VCaP (cell line): ENCODE measurements around the gene TUBB3.
"Not testable (repeated sequence)": the region's sequence is repeated elsewhere in the genome, so short reads cannot be mapped to it uniquely, and the experiment has no call there.

Experiments used
- H3K27ac ChIP-seq: fragments of 450-650 bp; 2 replicates; pipeline ENCODE4 v1.5.1; 2017
- TF ChIP-seq, protein P1 (sequence below): fragments of 450-650 bp; conservative IDR thresholded peaks from 2 replicates; pipeline ENCODE4 v1.5.1; 2017; ENCODE audit warnings: mild to moderate bottlenecking, moderate library complexity

The TUBB3 gene

DNA sequence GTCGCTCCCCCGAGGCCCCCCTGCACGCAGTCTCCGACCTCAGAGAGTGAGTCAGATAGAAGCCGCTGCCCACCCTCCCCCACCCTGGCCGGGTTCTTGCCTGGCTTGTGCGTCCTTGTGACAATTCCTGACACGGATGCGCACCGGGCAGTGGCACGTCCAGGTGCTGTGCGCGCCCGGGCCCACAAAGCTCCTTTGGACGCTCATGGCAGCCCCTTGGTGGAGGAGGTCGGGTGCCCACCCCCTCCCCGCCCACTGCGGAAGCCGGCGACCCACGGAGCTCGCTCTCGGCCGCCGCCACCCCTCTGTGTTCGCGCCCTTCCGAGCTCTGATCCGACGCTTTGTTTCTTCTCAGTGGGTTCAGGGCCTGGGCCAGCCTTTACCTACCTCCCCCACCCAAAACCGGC is 662 bp upstream of the TUBB3 start:
- H3K27ac ChIP-seq: no peak overlapping the region; the same call in 1 of the 2 replicates
- TF ChIP-seq, protein P1, sequence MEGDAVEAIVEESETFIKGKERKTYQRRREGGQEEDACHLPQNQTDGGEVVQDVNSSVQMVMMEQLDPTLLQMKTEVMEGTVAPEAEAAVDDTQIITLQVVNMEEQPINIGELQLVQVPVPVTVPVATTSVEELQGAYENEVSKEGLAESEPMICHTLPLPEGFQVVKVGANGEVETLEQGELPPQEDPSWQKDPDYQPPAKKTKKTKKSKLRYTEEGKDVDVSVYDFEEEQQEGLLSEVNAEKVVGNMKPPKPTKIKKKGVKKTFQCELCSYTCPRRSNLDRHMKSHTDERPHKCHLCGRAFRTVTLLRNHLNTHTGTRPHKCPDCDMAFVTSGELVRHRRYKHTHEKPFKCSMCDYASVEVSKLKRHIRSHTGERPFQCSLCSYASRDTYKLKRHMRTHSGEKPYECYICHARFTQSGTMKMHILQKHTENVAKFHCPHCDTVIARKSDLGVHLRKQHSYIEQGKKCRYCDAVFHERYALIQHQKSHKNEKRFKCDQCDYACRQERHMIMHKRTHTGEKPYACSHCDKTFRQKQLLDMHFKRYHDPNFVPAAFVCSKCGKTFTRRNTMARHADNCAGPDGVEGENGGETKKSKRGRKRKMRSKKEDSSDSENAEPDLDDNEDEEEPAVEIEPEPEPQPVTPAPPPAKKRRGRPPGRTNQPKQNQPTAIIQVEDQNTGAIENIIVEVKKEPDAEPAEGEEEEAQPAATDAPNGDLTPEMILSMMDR: no peak

DNA sequence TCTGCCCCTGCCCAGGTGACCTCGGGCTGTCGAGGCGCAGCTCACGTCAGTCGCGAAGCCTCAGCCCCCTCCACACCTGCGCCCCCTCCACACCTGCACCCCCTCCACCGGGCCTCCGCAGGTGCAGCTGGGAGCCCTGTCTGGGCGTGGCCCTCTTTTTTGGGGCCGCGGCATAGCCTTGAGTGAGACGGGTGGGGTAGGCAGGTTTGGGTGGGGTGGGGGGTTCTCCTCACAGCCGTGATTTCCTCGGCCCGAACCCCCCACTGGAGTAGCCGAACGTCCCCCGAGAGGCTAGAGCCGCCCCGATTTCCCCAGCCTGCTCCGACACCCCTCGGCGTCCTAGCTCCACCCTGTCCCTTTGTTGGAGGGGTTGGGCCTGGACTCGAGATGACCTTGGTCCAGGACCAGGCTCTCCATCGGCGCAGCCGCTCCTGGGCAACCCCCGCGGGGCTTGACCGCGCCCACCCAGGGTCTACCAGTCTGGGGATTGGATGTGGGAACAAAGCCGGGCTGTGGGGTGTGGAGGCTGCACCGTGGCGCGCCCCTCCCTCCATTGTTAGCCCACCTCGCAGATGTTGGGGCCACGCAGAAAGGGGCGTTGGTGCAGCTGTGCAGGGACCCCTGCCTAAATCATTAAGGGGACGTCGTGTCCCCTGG is 626 bp downstream of the TUBB3 start:
- H3K27ac ChIP-seq: no peak overlapping the region; the same call in 1 of the 2 replicates
- TF ChIP-seq, protein P1: no peak

DNA sequence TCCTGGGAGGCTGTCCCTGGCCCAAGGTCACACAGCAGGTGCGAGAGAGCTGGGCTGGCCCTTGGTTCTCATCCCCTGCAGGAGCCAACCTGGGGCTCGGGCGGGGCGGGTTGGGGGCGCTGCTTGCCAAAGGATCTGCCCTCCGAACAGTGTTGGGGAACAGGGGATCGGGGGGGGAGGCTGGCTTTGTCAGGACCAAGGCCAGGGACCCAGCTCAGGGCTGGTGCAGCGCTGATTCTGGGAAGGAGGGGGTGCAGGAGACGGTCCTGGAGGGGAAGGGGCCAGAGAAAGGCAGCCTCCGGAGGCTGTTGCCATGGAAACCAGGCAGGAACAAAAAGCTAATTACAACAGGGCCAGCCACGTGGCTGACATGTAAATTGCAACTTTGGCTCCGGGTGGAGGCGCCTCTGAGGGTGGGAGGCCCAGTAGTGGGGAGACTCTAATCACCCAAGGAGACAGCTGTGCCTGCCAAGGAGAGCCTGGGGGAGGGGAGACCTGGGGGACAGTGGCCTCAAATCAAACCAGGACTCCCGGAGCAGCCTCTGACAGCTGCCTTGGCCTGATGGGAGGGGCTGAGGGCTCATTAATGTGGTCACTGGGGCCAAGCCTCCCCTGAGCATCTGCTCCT is 1.3 kb downstream of the TUBB3 start:
- TF ChIP-seq, protein P1: no peak

DNA sequence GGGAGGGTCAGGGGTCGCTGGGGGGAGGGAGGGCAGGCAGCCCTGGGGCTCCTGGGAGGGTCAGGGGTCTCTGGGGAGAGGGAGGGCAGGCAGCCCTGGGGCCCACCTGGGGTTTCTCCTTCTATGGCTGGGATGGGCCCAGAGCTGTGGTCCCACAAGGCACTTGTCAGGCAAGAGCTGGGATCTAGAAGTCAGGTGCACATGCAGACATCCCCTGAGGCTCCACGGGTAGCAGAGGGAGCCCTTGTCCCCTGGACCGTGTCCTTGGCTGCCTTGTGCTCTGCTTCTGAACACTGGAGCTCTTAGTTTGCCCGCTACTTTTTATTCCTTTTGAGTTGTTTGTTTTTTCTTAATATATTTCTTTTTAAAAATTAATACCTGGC is 1.8 kb downstream of the TUBB3 start:
- TF ChIP-seq, protein P1: no peak
- H3K27ac ChIP-seq: no peak overlapping the region

More for the DNA sequence above, 1.3 kb downstream of the TUBB3 start:
- no peak overlapping the region for H3K27ac ChIP-seq

DNA sequence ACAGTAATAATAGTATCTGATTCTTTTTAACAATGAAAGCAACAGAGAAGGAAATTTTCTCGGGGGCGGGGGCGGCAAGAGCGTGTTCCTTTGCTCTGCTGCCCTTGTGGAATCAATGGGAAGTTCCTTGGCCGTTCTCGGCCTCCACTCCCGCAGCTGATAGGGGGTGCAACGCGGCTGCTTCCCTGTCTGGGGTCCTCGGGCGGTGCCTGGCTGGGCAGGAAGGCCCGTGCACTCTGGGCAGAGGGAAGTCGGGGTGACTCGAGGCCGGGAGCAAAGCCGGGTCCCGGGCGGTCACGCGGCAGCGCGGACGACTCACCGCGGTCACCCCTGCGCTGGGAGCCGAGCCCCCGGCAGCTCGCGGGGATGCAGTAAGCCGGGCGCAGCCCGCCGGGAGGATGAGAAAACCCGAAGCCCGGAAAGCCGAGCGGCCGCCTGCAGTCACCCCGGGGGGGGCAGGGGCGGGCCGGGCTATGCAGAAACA is 2.5 kb downstream of the TUBB3 start:
- no peak overlapping the region for H3K27ac ChIP-seq
- TF ChIP-seq, protein P1: no peak

DNA sequence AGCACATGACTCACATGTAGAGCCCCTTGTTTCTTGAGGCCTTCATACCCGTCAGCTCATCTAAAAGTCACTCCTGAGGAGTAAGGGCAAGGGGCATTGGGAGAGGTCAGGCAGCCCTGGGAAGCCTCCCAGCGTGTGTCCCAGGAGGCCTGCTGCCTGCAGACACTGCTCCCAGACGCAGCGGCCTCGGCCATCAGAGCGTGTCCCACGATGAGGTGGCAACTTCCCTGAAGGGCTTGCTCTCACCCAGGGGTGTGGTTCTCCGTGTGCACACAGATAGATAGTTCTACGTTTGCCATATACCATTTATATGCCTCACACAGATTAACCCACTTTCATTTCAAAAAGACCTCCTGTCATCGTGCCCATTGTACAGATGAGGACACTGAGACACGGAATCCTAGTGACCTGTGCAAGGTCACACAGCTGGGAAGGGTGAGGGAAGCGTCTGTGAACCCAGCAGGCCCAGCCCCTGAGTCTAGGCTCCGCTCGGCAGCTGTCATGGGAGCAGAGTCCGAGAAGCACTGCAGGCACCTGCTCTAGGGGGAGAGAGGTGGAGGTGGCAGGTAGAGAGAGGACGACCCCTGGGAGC is 8.3 kb downstream of the TUBB3 start:
- H3K27ac ChIP-seq: no peak overlapping the region
- TF ChIP-seq, protein P1: no peak

DNA sequence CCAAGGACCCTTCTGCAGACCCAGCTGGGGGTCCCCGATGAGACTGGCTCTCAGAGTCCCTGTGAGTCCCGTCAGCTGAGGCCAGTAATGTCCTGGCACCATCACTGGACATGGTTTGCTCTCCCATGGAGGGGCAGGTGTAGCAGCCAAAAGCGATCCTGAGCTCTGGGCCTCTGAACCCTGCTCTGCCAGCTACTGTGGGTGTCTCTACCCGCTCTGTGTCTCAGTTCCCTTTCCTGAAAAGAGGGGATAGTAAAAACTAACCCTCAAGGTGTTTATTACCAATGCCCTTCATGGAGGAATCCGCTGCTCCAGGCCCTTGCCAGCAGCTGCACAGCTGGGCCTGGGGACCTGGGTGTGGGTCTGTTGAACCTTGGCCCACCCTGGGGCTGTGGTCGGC is 8.8 kb downstream of the TUBB3 start:
- no peak overlapping the region for H3K27ac ChIP-seq
- TF ChIP-seq, protein P1: no peak

DNA sequence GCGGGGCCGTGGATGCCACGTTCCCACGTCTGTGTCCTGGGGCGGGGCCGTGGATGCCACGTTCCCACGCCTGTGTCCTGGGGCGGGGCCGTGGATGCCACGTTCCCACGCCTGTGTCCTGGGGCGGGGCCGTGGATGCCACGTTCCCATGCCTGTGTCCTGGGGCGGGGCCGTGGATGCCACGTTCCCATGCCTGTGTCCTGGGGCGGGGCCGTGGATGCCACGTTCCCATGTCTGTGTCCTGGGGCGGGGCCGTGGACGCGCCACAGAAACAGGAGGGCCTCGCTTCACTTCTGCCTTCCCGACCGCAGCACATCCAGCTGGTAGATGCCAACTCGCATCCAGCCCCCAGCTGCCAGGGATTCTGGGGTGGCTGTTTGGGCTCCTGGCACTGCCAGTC is 10.9 kb downstream of the TUBB3 start:
- not testable (repeated sequence) for H3K27ac ChIP-seq
